Activated B cell treated with CpG ODN at 0.5 μM for 24 hours (primary cell): ENCODE measurements around the gene IKBIP. TPM values are rescaled to one million over a fixed set of nuclear protein-coding genes. Genes with fewer than 3 reads are reported as not detected.
A peak's percentile ranks its signal among the peaks of the same experiment; 100 is the strongest.

Experiments
- ATAC-seq: fragments of 200-7000 bp; cut with Tn5 transposase; one replicate; pipeline ENCODE4 v1.10.0; 2021; ENCODE audit warnings: low read depth, mild to moderate bottlenecking, moderate library complexity
- CTCF ChIA-PET: fragments of 350-600 bp; sonication (Branson Sonifier 250); formaldehyde crosslinking; loops from one replicate; lab custom pipeline; 2021; ENCODE audit warnings: antibody characterized with exemption; lab: Charles Lee
- POLR2A ChIA-PET: fragments of 350-600 bp; sonication (Branson Sonifier 250); formaldehyde crosslinking; loops from one replicate; lab custom pipeline; 2021; ENCODE audit warnings: antibody characterized with exemption; lab: Charles Lee
- DNase-seq: peaks from one replicate; pipeline ENCODE4 v3.0.0; 2022
- H3K27ac Mint-ChIP-seq: one replicate; pipeline ENCODE4 v1.8.0; 2020; ENCODE audit warnings: mixed read lengths
- H3K27me3 Mint-ChIP-seq: one replicate; pipeline ENCODE4 v1.8.0; 2021; ENCODE audit warnings: mixed read lengths
- H3K36me3 Mint-ChIP-seq: one replicate; pipeline ENCODE4 v1.8.0; 2021; ENCODE audit warnings: low read depth, mixed read lengths
- H3K4me1 Mint-ChIP-seq: one replicate; pipeline ENCODE4 v1.8.0; 2021; ENCODE audit warnings: mixed read lengths
- H3K4me3 Mint-ChIP-seq: one replicate; pipeline ENCODE4 v1.8.0; 2020; ENCODE audit warnings: mild to moderate bottlenecking, mixed read lengths
- H3K9me3 Mint-ChIP-seq: one replicate; pipeline ENCODE4 v1.8.0; 2020; ENCODE audit warnings: mixed read lengths
- CTCF ChIP-seq: fragments of 200-600 bp; IDR thresholded peaks from one replicate; pipeline ENCODE4 v1.8.0; 2022; ENCODE audit warnings: antibody characterized with exemption, mild to moderate bottlenecking
- intact Hi-C: fragments of 100-400 bp; cut with micrococcal nuclease; formaldehyde crosslinking; loops from one replicate; pipeline ENCODE4 v1.15.1; 2024
- total RNA-seq: library from RNA; stranded (reverse); gene quantifications from 2 replicates; pipeline ENCODE4 v1.2.3, GENCODE V29; 2022

The IKBIP gene
- total RNA-seq, 1 donor from 2014 or later, result 8.9 TPM

GRCh38 chr12:98594050-98594835 is 50.3 kb downstream of the IKBIP start:
- intact Hi-C loops, result no loop called here
- peak; percentile 32 for ATAC-seq
- Mint-ChIP-seq H3K27me3 (no peaks in the 10 kb centered on the region), H3K36me3 (peaks cover 52% of the 10 kb centered on the region), H3K9me3 (no peaks in the 10 kb centered on the region), H3K4me3 (peak overlapping the region; percentile 96), H3K27ac (peak overlapping the region; percentile 96), H3K4me1 (peaks cover 36% of the 10 kb centered on the region)
- CTCF ChIA-PET, result interaction anchor here (0.7 to 4.8 kb wide), 6 partner anchors 12 to 103 kb away, joined by 3 to 25 read pairs (median 5); no protein-coding TSS in a partner anchor
- POLR2A ChIA-PET, result interaction anchor here (0.8 to 5.5 kb wide), 21 partner anchors 9 to 104 kb away, joined by 3 to 100 read pairs (median 5); partner anchors contain the start of genes APAF1, IKBIP and TMPO
- no peak for DNase-seq
- TF ChIP-seq CTCF, result no peak

- Mint-ChIP-seq H3K9me3 (no peaks in the 10 kb centered on the region), H3K4me3 (peak within 1 kb of the TSS; percentile 96), H3K27ac (peak within 1 kb of the TSS; percentile 96), H3K27me3 (no peaks in the 10 kb centered on the region), H3K36me3 (peaks cover 46% of the 10 kb centered on the region), H3K4me1 (peaks cover 36% of the 10 kb centered on the region)
- peak; percentile 81 for DNase-seq
- CTCF ChIA-PET, result interaction anchor here (0.7 to 4.8 kb wide), 6 partner anchors 12 to 103 kb away, joined by 3 to 25 read pairs (median 4); partner anchors contain the start of gene IKBIP
- POLR2A ChIA-PET, result interaction anchor here (0.7 to 5.5 kb wide), 25 partner anchors 10 to 103 kb away, joined by 3 to 100 read pairs (median 5); partner anchors contain the start of genes APAF1, IKBIP and TMPO
- intact Hi-C loops, result loop anchor here (1.0 kb wide), 6 partner anchors 14 to 90 kb away; partner anchors contain the start of gene APAF1
- no peak for TF ChIP-seq CTCF
- ATAC-seq, result peak; percentile 97
Measured at GRCh38 chr12:98593351-98594049, 51.1 kb downstream of the IKBIP start, which contains the start of gene SLC25A3. Gene SLC25A3 (plus strand): TSS chr12:98593686. CDS start chr12:98593979, 293 bp downstream.

- POLR2A ChIA-PET, result interaction anchor here (0.7 to 5.5 kb wide), 23 partner anchors 11 to 102 kb away, joined by 3 to 100 read pairs (median 6); partner anchors contain the start of genes APAF1, IKBIP and TMPO
- no peak for DNase-seq
- Mint-ChIP-seq H3K9me3 (no peaks in the 10 kb centered on the region), H3K36me3 (peaks cover 40% of the 10 kb centered on the region), H3K4me1 (peaks cover 36% of the 10 kb centered on the region), H3K27me3 (no peaks in the 10 kb centered on the region), H3K27ac (peak overlapping the region; percentile 96), H3K4me3 (peak overlapping the region; percentile 96)
- CTCF ChIA-PET, result interaction anchor here (1.1 to 4.8 kb wide), 3 partner anchors 26 to 58 kb away, joined by 3 to 25 read pairs (median 4); partner anchors contain the start of gene IKBIP
- no peak for ATAC-seq
- TF ChIP-seq CTCF, result no peak
- intact Hi-C loops, result loop anchor here (1.0 kb wide), 6 partner anchors 14 to 90 kb away; partner anchors contain the start of gene APAF1
Measured at GRCh38 chr12:98592825-98593322, 51.7 kb downstream of the IKBIP start.

- Mint-ChIP-seq H3K9me3 (no peaks in the 10 kb centered on the region), H3K4me3 (peak overlapping the region; percentile 29), H3K4me1 (peaks cover 28% of the 10 kb centered on the region), H3K27ac (no peak overlapping the region), H3K27me3 (no peaks in the 10 kb centered on the region), H3K36me3 (peaks cover 24% of the 10 kb centered on the region)
- ATAC-seq (no peak), DNase-seq (no peak)
- intact Hi-C loops, result no loop called here
- no peak for TF ChIP-seq CTCF
- ChIA-PET POLR2A (no interaction called here), CTCF (interaction anchor here (0.7 to 1.2 kb wide), 2 partner anchors 21 to 62 kb away, joined by 3 to 4 read pairs; no protein-coding TSS in a partner anchor)
Measured at GRCh38 chr12:98591209-98591608, 53.4 kb downstream of the IKBIP start.
